GM13977 (cell line): ENCODE measurements around the gene RAB8B.

Experiments used
- DNase-seq: peaks from one replicate; pipeline ENCODE4 v3.0.0; 2012; ENCODE audit warnings: low spot score
- CTCF ChIP-seq: IDR thresholded peaks from 2 replicates; pipeline ENCODE4 v1.5.1; 2012; ENCODE audit warnings: mild to moderate bottlenecking, control low read depth; ENCODE audit not compliant: insufficient read depth; ENCODE audit errors: extremely low read depth, missing control alignments
- in situ Hi-C: fragments of 300-500 bp; cut with MboI; formaldehyde crosslinking; loops from one replicate; pipeline ENCODE4 v1.12.0; 2022; ENCODE audit warnings: low sequenced_read_pairs, low pct_unique_long_range_greater_than_20kb, mixed read lengths, inconsistent platforms; ENCODE audit not compliant: unreplicated experiment

Gene RAB8B

GRCh38 chr15:63188247-63188925 is 1.0 kb upstream of the RAB8B start:
- in situ Hi-C loops: no loop called here
- DNase-seq: peak; percentile 29
- no peak for TF ChIP-seq CTCF

- DNase-seq: no peak
- in situ Hi-C loops: no loop called here
- TF ChIP-seq CTCF: no peak
These were observed 749 bp downstream of the RAB8B start for GRCh38 chr15:63189941-63190768.

GRCh38 chr15:63190769-63191649 is 1.6 kb downstream of the RAB8B start:
- no peak for DNase-seq
- TF ChIP-seq CTCF: no peak
- in situ Hi-C loops: no loop called here

GRCh38 chr15:63191895-63192618 is 2.7 kb downstream of the RAB8B start:
- DNase-seq: peak; percentile 52
- in situ Hi-C loops: no loop called here
- TF ChIP-seq CTCF: no peak

GRCh38 chr15:63192619-63193206 is 3.3 kb downstream of the RAB8B start:
- no peak for TF ChIP-seq CTCF
- in situ Hi-C loops: no loop called here

GRCh38 chr15:63194302-63194701 is 4.9 kb downstream of the RAB8B start:
- no peak for DNase-seq
- in situ Hi-C loops: no loop called here
- TF ChIP-seq CTCF: no peak

More at GRCh38 chr15:63192619-63193206, 3.3 kb downstream of the RAB8B start:
- peak; percentile 37 for DNase-seq
